Upper lobe of right lung (tissue), 1 donor: ENCODE data around the gene ARMH3. TPM values are rescaled to one million over a fixed set of nuclear protein-coding genes. Genes with fewer than 3 reads are reported as not detected.

Source experiments
- ATAC-seq: fragments of 200-7000 bp; cut with Tn5 transposase; one replicate; pipeline ENCODE4 v1.9.1; 2020; ENCODE audit warnings: mild to moderate bottlenecking, moderate library complexity
- DNase-seq: peaks from one replicate; pipeline ENCODE4 v3.0.0-alpha.2; 2020
- H3K27ac ChIP-seq: fragments of 200-600 bp; one replicate; pipeline ENCODE4 v1.8.0; 2022
- H3K27me3 ChIP-seq: fragments of 200-600 bp; one replicate; pipeline ENCODE4 v1.8.0; 2022; ENCODE audit warnings: mild to moderate bottlenecking
- H3K36me3 ChIP-seq: fragments of 200-600 bp; one replicate; pipeline ENCODE4 v1.8.0; 2022
- H3K4me1 ChIP-seq: fragments of 200-600 bp; one replicate; pipeline ENCODE4 v1.8.0; 2022
- H3K4me3 ChIP-seq: fragments of 200-600 bp; one replicate; pipeline ENCODE4 v1.8.0; 2022; ENCODE audit warnings: mild to moderate bottlenecking
- H3K9me3 ChIP-seq: fragments of 200-600 bp; one replicate; pipeline ENCODE4 v1.8.0; 2022
- intact Hi-C: fragments of 100-400 bp; cut with DNase I; formaldehyde crosslinking; loops from one replicate; pipeline ENCODE4 v1.11.0; 2022
- total RNA-seq: library from RNA; stranded (reverse); fragmentation: NEBNext Ultra II Directional; extraction: Animal tissue kit (Norgen Biotek cat#: 25700); gene quantifications from one replicate; pipeline ENCODE4 v1.2.1, GENCODE V29; 2021
- TF ChIP-seq, protein P1 (sequence below): fragments of 200-600 bp; IDR thresholded peaks from one replicate; pipeline ENCODE4 v1.8.0; 2022; ENCODE audit warnings: antibody characterized with exemption
- donor health status: DM: no; HTN: yes; CAD: no; lungs with severe emphysema.

ARMH3 gene
- total RNA-seq, 1 donor from 2014 or later = 37.2 TPM

DNA sequence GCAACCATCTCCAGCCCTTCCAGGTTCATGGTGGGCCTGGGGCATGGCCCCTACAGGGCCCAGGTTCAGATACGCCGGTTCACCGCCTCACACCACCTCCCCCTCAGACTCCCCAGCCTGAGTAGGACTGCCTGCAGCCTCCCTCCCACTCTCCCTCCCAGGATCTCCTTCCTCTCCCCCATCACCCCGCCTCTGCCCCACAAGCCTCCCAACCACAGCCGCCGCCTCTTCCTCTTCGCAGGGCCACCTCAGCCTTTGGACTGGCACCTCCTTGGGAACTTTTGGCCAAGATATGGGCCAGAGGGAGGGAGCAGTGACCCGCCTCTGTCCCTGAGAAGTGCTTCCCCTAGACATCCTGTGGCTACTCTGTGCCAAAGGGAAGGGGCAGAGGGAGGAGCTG lies 221.6 kb downstream of the ARMH3 start:
- Histone ChIP-seq H3K36me3 (no peaks in the 10 kb centered on the region), H3K9me3 (no peaks in the 10 kb centered on the region), H3K4me1 (peaks cover 24% of the 10 kb centered on the region), H3K27ac (no peak overlapping the region), H3K4me3 (no peak overlapping the region), H3K27me3 (no peaks in the 10 kb centered on the region)
- TF ChIP-seq, protein P1, sequence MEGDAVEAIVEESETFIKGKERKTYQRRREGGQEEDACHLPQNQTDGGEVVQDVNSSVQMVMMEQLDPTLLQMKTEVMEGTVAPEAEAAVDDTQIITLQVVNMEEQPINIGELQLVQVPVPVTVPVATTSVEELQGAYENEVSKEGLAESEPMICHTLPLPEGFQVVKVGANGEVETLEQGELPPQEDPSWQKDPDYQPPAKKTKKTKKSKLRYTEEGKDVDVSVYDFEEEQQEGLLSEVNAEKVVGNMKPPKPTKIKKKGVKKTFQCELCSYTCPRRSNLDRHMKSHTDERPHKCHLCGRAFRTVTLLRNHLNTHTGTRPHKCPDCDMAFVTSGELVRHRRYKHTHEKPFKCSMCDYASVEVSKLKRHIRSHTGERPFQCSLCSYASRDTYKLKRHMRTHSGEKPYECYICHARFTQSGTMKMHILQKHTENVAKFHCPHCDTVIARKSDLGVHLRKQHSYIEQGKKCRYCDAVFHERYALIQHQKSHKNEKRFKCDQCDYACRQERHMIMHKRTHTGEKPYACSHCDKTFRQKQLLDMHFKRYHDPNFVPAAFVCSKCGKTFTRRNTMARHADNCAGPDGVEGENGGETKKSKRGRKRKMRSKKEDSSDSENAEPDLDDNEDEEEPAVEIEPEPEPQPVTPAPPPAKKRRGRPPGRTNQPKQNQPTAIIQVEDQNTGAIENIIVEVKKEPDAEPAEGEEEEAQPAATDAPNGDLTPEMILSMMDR = no peak
- DNase-seq = peak; percentile 85
- intact Hi-C loops = no loop called here
- ATAC-seq = peak; percentile 62

DNA sequence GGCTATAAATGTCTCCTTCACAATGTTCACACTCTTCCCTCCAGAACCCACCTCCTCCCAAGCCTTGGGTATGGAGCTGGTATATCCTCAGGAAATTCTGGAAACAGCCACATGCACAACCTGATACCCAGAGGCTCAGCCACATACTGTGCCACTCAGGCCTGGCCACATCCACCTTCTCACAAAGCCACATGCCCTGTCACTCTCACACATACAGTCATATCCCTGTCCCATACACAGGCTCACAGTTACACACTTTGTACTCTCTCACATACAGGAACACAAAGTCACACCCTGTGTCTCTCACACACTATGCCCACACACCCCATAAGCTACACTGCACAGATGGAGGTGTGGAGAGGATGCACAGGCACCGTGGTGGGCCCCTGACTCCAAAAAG lies 222.5 kb downstream of the ARMH3 start:
- peaks cover 23% of the 10 kb centered on the region for H3K4me1 ChIP-seq
- DNase-seq (peak; percentile 19), ATAC-seq (no peak)
- TF ChIP-seq, protein P1 = no peak
- no peak overlapping the region for H3K4me3 ChIP-seq
- H3K36me3 ChIP-seq = no peaks in the 10 kb centered on the region
- no peak overlapping the region for H3K27ac ChIP-seq
- no peaks in the 10 kb centered on the region for H3K9me3 ChIP-seq
- no peaks in the 10 kb centered on the region for H3K27me3 ChIP-seq
- intact Hi-C loops = no loop called here

- Histone ChIP-seq H3K4me3 (no peak overlapping the region), H3K27me3 (no peaks in the 10 kb centered on the region), H3K4me1 (peaks cover 23% of the 10 kb centered on the region), H3K27ac (no peak overlapping the region), H3K9me3 (no peaks in the 10 kb centered on the region), H3K36me3 (no peaks in the 10 kb centered on the region)
- TF ChIP-seq, protein P1 = no peak
- ATAC-seq (no peak), DNase-seq (peak; percentile 32)
- intact Hi-C loops = no loop called here
Measured at GRCh38 chr10:101832325-101832771, 223.6 kb downstream of the ARMH3 start.

GRCh38 chr10:101831169-101831811 lies 224.7 kb downstream of the ARMH3 start:
- ATAC-seq = no peak
- peak overlapping the region; percentile 3 for H3K27ac ChIP-seq
- no peaks in the 10 kb centered on the region for H3K36me3 ChIP-seq
- H3K9me3 ChIP-seq = no peaks in the 10 kb centered on the region
- intact Hi-C loops = no loop called here
- peak overlapping the region; percentile 58 for H3K4me3 ChIP-seq
- TF ChIP-seq, protein P1 = no peak
- peaks cover 23% of the 10 kb centered on the region for H3K4me1 ChIP-seq
- no peaks in the 10 kb centered on the region for H3K27me3 ChIP-seq
- no peak for DNase-seq

- Histone ChIP-seq H3K27ac (peak overlapping the region; percentile 3), H3K4me3 (peak overlapping the region; percentile 58), H3K36me3 (no peaks in the 10 kb centered on the region), H3K27me3 (no peaks in the 10 kb centered on the region), H3K4me1 (peaks cover 23% of the 10 kb centered on the region), H3K9me3 (no peaks in the 10 kb centered on the region)
- peak; percentile 88 for ATAC-seq
- peak; percentile 94 for DNase-seq
- intact Hi-C loops = no loop called here
- TF ChIP-seq, protein P1 = no peak
Measured at GRCh38 chr10:101830322-101831168, 225.4 kb downstream of the ARMH3 start.
